H9 (cell line): ENCODE measurements around the gene PDX1. TPM values are rescaled to one million over a fixed set of nuclear protein-coding genes. Genes with fewer than 3 reads are reported as not detected.

ENCODE experiments used
- DNase-seq: peaks from one replicate; pipeline ENCODE4 v3.0.0-alpha.2; 2017
- H2AFZ ChIP-seq: one replicate; pipeline ENCODE4 v1.6.1; 2013; ENCODE audit warnings: mild to moderate bottlenecking, low read length, control low read depth, moderate library complexity
- H2AK5ac ChIP-seq: 2 replicates; pipeline ENCODE4 v1.6.1; 2013; ENCODE audit warnings: low read length, control low read depth, mixed read lengths; ENCODE audit not compliant: insufficient read length
- H2BK120ac ChIP-seq: one replicate; pipeline ENCODE4 v1.6.1; 2013; ENCODE audit warnings: low read depth, mild to moderate bottlenecking, low read length, control low read depth, inconsistent platforms; ENCODE audit not compliant: poor library complexity, severe bottlenecking
- H2BK12ac ChIP-seq: 2 replicates; pipeline ENCODE4 v1.6.1; 2013; ENCODE audit warnings: low read length, control low read depth, mixed read lengths, low read depth; ENCODE audit not compliant: insufficient read length
- H2BK15ac ChIP-seq: 2 replicates; pipeline ENCODE4 v1.6.1; 2013; ENCODE audit warnings: low read depth, low read length, control low read depth
- H2BK20ac ChIP-seq: one replicate; pipeline ENCODE4 v1.6.1; 2013; ENCODE audit warnings: low read depth, mild to moderate bottlenecking, low read length, control low read depth, inconsistent platforms; ENCODE audit not compliant: poor library complexity, severe bottlenecking
- H2BK5ac ChIP-seq: 2 replicates; pipeline ENCODE4 v1.6.1; 2013; ENCODE audit warnings: low read length, control low read depth, mixed read lengths; ENCODE audit not compliant: insufficient read length
- H3K14ac ChIP-seq: 2 replicates; pipeline ENCODE4 v1.6.1; 2013; ENCODE audit warnings: low read length, control low read depth; ENCODE audit not compliant: insufficient read depth
- H3K18ac ChIP-seq: 2 replicates; pipeline ENCODE4 v1.6.1; 2013; ENCODE audit warnings: low read depth, mild to moderate bottlenecking, mixed read lengths, low read length, control low read depth; ENCODE audit not compliant: insufficient read length
- H3K23ac ChIP-seq: 2 replicates; pipeline ENCODE4 v1.6.1; 2013; ENCODE audit warnings: low read length, control low read depth, mixed read lengths, low read depth; ENCODE audit not compliant: insufficient read length
- H3K23me2 ChIP-seq: 2 replicates; pipeline ENCODE4 v1.6.1; 2013; ENCODE audit warnings: low read depth, mild to moderate bottlenecking, mixed read lengths, low read length, control low read depth; ENCODE audit not compliant: insufficient read length, poor library complexity, severe bottlenecking
- H3K27ac ChIP-seq: 2 replicates; pipeline ENCODE4 v1.5.1; 2013; ENCODE audit warnings: low read length, control low read depth, mixed read lengths, low read depth; ENCODE audit not compliant: insufficient read length
- H3K27me3 ChIP-seq: 2 replicates; pipeline ENCODE4 v1.6.1; 2013; ENCODE audit warnings: low read length, control low read depth, inconsistent platforms; ENCODE audit not compliant: insufficient read depth
- H3K4ac ChIP-seq: 2 replicates; pipeline ENCODE4 v1.6.1; 2013; ENCODE audit warnings: low read depth, mild to moderate bottlenecking, control low read depth, inconsistent platforms, low read length, moderate library complexity
- H3K4me1 ChIP-seq: 2 replicates; pipeline ENCODE4 v1.6.1; 2013; ENCODE audit warnings: low read length, control low read depth, inconsistent platforms; ENCODE audit not compliant: insufficient read depth
- H3K4me2 ChIP-seq: 2 replicates; pipeline ENCODE4 v1.6.1; 2013; ENCODE audit warnings: low read length, control low read depth, mixed read lengths; ENCODE audit not compliant: insufficient read length, insufficient read depth
- H3K56ac ChIP-seq: 2 replicates; pipeline ENCODE4 v1.6.1; 2013; ENCODE audit warnings: low read depth, mild to moderate bottlenecking, mixed read lengths, low read length, control low read depth; ENCODE audit not compliant: insufficient read length
- H3K79me1 ChIP-seq: 2 replicates; pipeline ENCODE4 v1.6.1; 2013; ENCODE audit warnings: low read depth, mild to moderate bottlenecking, moderate library complexity, low read length, control low read depth, inconsistent platforms; ENCODE audit not compliant: insufficient read depth, poor library complexity, severe bottlenecking
- H3K79me2 ChIP-seq: 2 replicates; pipeline ENCODE4 v1.6.1; 2013; ENCODE audit warnings: low read length, control low read depth, inconsistent platforms; ENCODE audit not compliant: insufficient read depth
- H3K9ac ChIP-seq: 2 replicates; pipeline ENCODE4 v1.6.1; 2013; ENCODE audit warnings: low read length, control low read depth, mixed read lengths; ENCODE audit not compliant: insufficient read length; ENCODE audit errors: extremely low read depth
- H3K9me3 ChIP-seq: one replicate; pipeline ENCODE4 v1.6.1; 2013; ENCODE audit warnings: low read depth, low read length, inconsistent platforms; ENCODE audit not compliant: control insufficient read depth
- H3T11ph ChIP-seq: one replicate; pipeline ENCODE4 v1.6.1; 2013; ENCODE audit warnings: mild to moderate bottlenecking, low read length, control low read depth, inconsistent platforms
- H4K20me1 ChIP-seq: one replicate; pipeline ENCODE4 v1.6.1; 2013; ENCODE audit not compliant: control insufficient read depth, insufficient read length, insufficient read depth
- H4K5ac ChIP-seq: 2 replicates; pipeline ENCODE4 v1.6.1; 2013; ENCODE audit warnings: low read depth, mild to moderate bottlenecking, mixed read lengths, low read length, control low read depth; ENCODE audit not compliant: insufficient read length
- H4K8ac ChIP-seq: replicated peaks from 2 replicates; pipeline ENCODE4 v1.6.1; 2013; ENCODE audit warnings: low read length, control low read depth, mixed read lengths, low read depth; ENCODE audit not compliant: insufficient read length
- H4K91ac ChIP-seq: 2 replicates; pipeline ENCODE4 v1.6.1; 2013; ENCODE audit warnings: low read depth, mild to moderate bottlenecking, moderate library complexity, mixed read lengths, low read length, control low read depth; ENCODE audit not compliant: insufficient read length
- H3K27ac Mint-ChIP-seq, 3 experiments: 2 replicates in 2 of 3; 3 replicates in 1 of 3; pipeline ENCODE4 v1.8.0; 2020 to 2021; ENCODE audit warnings: mixed read lengths in 3 of 3, mild to moderate bottlenecking in 1 of 3, moderate library complexity in 1 of 3
- H3K27me3 Mint-ChIP-seq: 2 replicates; pipeline ENCODE4 v1.8.0; 2021; ENCODE audit warnings: low read depth, mild to moderate bottlenecking, moderate library complexity, mixed read lengths
- H3K36me3 Mint-ChIP-seq, 3 experiments: 2 replicates in 2 of 3; 3 replicates in 1 of 3; pipeline ENCODE4 v1.8.0; 2020 to 2021; ENCODE audit warnings: low read depth in 3 of 3, mixed read lengths in 3 of 3; ENCODE audit not compliant: insufficient read depth in 1 of 3
- H3K4me1 Mint-ChIP-seq, 2 experiments: 2 replicates each; pipeline ENCODE4 v1.8.0; 2020; ENCODE audit warnings: mixed read lengths in 2 of 2
- H3K4me3 Mint-ChIP-seq, 2 experiments: 2 replicates in 1 of 2; 3 replicates in 1 of 2; pipeline ENCODE4 v1.8.0; 2020 to 2021; ENCODE audit warnings: mild to moderate bottlenecking in 2 of 2, mixed read lengths in 2 of 2, moderate library complexity in 1 of 2
- H3K9me3 Mint-ChIP-seq, 2 experiments: 2 replicates in 1 of 2; 3 replicates in 1 of 2; pipeline ENCODE4 v1.8.0; 2020; ENCODE audit warnings: mild to moderate bottlenecking in 2 of 2, mixed read lengths in 2 of 2, moderate library complexity in 1 of 2
- WGBS: extraction: QIAGEN DNeasy Blood & Tissue Kit; methylation state at CpG from one replicate; pipeline ENCODE4 v1.1.7; 2013; ENCODE audit warnings: missing lambda C conversion rate, low lambda C conversion rate, mixed read lengths; ENCODE audit not compliant: insufficient read length; ENCODE audit errors: extremely low coverage; 5-methylcytosine and 5-hydroxymethylcytosine counted together
- total RNA-seq: library from RNA; stranded (reverse); gene quantifications from 2 replicates; pipeline ENCODE4 v1.2.1, GENCODE V29; 2021
- TF ChIP-seq, protein P1 (sequence below): fragments of 200-600 bp; sonication (generic); conservative IDR thresholded peaks from 3 replicates; pipeline ENCODE4 v1.8.0; 2021; ENCODE audit warnings: antibody characterized with exemption, mild to moderate bottlenecking

The PDX1 gene
- total RNA-seq, 1 experiment from 2014 or later = not detected

DNA sequence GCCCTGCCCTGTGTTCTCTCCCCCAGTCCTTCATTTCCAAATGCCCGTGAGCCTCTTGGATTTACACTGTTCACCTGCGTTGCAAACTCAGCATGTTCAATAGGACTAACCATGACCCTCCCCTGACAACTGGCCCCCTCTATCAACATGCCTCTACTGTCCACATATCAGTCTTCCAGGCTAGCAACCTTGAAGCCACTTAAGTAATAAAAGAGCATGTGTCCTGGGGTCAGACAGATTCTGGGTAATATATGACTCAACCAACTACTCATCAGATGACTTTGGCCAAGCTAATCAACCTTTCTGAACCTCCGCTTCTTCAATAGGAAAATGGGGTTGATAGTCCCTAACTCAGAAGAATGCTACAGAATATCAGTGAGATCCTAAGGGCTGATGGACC is 15.1 kb upstream of the PDX1 start:
- WGBS = no CpG with 5 or more reads among the region's 3 CpGs
- Histone ChIP-seq H2AFZ (no peak overlapping the region), H3K18ac (no peak overlapping the region), H3K56ac (no peak overlapping the region), H3K4me1 (no peaks in the 10 kb centered on the region), H3K4me2 (no peak overlapping the region), H3K23ac (no peak overlapping the region), H3K23me2 (no peaks in the 10 kb centered on the region), H4K20me1 (no peaks in the 10 kb centered on the region), H4K8ac (no peak overlapping the region), H4K5ac (no peak overlapping the region), H2BK120ac (no peak overlapping the region), H3K27ac (no peak overlapping the region), H3K4ac (no peak overlapping the region), H2BK5ac (no peak overlapping the region), H4K91ac (no peak overlapping the region), H3K79me2 (no peaks in the 10 kb centered on the region), H3K14ac (no peak overlapping the region), H2BK15ac (no peak overlapping the region), H3K27me3 (no peaks in the 10 kb centered on the region; the same call in 1 of the 2 replicates), H2BK20ac (no peak overlapping the region), H3T11ph (no peak overlapping the region), H2BK12ac (no peak overlapping the region), H3K9ac (no peak overlapping the region), H2AK5ac (no peak overlapping the region), H3K79me1 (no peaks in the 10 kb centered on the region), H3K9me3 (no peaks in the 10 kb centered on the region)
- TF ChIP-seq, protein P1, sequence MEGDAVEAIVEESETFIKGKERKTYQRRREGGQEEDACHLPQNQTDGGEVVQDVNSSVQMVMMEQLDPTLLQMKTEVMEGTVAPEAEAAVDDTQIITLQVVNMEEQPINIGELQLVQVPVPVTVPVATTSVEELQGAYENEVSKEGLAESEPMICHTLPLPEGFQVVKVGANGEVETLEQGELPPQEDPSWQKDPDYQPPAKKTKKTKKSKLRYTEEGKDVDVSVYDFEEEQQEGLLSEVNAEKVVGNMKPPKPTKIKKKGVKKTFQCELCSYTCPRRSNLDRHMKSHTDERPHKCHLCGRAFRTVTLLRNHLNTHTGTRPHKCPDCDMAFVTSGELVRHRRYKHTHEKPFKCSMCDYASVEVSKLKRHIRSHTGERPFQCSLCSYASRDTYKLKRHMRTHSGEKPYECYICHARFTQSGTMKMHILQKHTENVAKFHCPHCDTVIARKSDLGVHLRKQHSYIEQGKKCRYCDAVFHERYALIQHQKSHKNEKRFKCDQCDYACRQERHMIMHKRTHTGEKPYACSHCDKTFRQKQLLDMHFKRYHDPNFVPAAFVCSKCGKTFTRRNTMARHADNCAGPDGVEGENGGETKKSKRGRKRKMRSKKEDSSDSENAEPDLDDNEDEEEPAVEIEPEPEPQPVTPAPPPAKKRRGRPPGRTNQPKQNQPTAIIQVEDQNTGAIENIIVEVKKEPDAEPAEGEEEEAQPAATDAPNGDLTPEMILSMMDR = no peak
- H3K4me1 Mint-ChIP-seq = peaks cover 1 to 2% of the 10 kb centered on the region in 2 experiments; a peak in 3 of 4 replicates
- no peak overlapping the region for H3K4me3 Mint-ChIP-seq
- H3K27ac Mint-ChIP-seq = no peak overlapping the region
- H3K36me3 Mint-ChIP-seq = no peaks in the 10 kb centered on the region; a peak in 1 of 7 replicates
- H3K9me3 Mint-ChIP-seq = no peaks in the 10 kb centered on the region
- no peak for DNase-seq
- peaks cover 100% of the 10 kb centered on the region for H3K27me3 Mint-ChIP-seq
